Chondrocyte (in vitro differentiated cells): Measurements from ENCODE around the gene FAR1. TPM values are rescaled to one million over a fixed set of nuclear protein-coding genes. Genes with fewer than 3 reads are reported as not detected.

Source experiments
- DNase-seq: peaks from one replicate; pipeline ENCODE4 v3.0.0; 2021; ENCODE audit warnings: mixed read lengths, low spot score
- H3K27ac Mint-ChIP-seq: one replicate; pipeline ENCODE4 v1.8.0; 2021; ENCODE audit warnings: mild to moderate bottlenecking, moderate library complexity, mixed read lengths; ENCODE audit not compliant: unreplicated experiment
- H3K27me3 Mint-ChIP-seq: 2 replicates; pipeline ENCODE4 v1.8.0; 2021; ENCODE audit warnings: low read depth, mixed read lengths
- H3K36me3 Mint-ChIP-seq: 2 replicates; pipeline ENCODE4 v1.8.0; 2021; ENCODE audit warnings: low read depth, mixed read lengths
- H3K4me1 Mint-ChIP-seq: 2 replicates; pipeline ENCODE4 v1.8.0; 2021; ENCODE audit warnings: low read depth, mild to moderate bottlenecking, mixed read lengths
- H3K4me3 Mint-ChIP-seq: one replicate; pipeline ENCODE4 v1.8.0; 2021; ENCODE audit warnings: mild to moderate bottlenecking, moderate library complexity, mixed read lengths; ENCODE audit not compliant: unreplicated experiment
- H3K9me3 Mint-ChIP-seq: 2 replicates; pipeline ENCODE4 v1.8.0; 2021; ENCODE audit warnings: low read depth, mixed read lengths
- total RNA-seq: library from RNA; stranded (reverse); gene quantifications from 3 replicates; pipeline ENCODE4 v1.2.1, GENCODE V29; 2021
- TF ChIP-seq, protein P1 (sequence below): fragments of 200-600 bp; sonication (generic); IDR thresholded peaks from 2 replicates; pipeline ENCODE4 v1.5.0; 2021; ENCODE audit warnings: antibody characterized with exemption, mild to moderate bottlenecking, moderate library complexity

FAR1 gene
- total RNA-seq, 1 donor from 2014 or later, result 74.6 TPM

DNA sequence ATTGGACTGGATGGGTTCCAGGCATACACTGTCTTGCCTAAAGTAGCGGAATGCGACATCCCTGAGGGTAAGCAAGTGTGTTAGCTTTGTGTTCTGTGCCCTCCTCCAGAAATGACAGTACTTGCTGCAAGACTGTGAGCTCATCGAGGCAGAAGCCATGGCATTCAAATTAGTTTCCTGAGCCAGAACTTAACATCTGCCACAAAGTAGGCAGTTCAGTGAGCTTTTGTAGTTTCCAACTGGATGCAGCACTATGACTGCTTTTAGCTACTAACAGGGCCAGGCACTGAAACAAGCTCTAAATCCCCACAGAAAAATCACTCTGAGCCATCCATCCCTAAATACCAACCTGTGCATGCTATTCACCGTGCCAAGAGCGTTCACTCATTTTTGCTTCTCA is 1.2 kb upstream of the FAR1 start:
- DNase-seq, result no peak
- peak overlapping the region; percentile 83 for H3K27ac Mint-ChIP-seq

DNA sequence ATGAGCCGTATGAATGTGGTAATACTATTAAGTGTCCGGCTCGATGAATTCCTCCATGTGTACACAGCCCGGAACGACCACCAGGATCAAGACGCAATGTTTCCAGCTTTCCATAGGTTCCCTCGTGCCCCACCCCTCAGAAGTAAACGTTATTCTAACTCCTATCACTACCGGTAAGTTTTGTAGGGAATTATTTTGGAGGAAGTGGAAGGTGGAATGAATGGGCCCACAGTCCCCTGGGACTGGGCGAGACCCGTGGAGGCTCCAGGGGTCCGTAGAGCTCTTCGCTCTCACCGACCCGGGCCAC is 720 bp upstream of the FAR1 start:
- no peak for DNase-seq
- Mint-ChIP-seq H3K4me1 (peaks cover 40% of the 10 kb centered on the region), H3K9me3 (no peaks in the 10 kb centered on the region), H3K27ac (peak overlapping the region; percentile 83), H3K27me3 (peaks cover 1% of the 10 kb centered on the region), H3K36me3 (peaks cover 3% of the 10 kb centered on the region), H3K4me3 (peak overlapping the region; percentile 96)
- TF ChIP-seq, protein P1, sequence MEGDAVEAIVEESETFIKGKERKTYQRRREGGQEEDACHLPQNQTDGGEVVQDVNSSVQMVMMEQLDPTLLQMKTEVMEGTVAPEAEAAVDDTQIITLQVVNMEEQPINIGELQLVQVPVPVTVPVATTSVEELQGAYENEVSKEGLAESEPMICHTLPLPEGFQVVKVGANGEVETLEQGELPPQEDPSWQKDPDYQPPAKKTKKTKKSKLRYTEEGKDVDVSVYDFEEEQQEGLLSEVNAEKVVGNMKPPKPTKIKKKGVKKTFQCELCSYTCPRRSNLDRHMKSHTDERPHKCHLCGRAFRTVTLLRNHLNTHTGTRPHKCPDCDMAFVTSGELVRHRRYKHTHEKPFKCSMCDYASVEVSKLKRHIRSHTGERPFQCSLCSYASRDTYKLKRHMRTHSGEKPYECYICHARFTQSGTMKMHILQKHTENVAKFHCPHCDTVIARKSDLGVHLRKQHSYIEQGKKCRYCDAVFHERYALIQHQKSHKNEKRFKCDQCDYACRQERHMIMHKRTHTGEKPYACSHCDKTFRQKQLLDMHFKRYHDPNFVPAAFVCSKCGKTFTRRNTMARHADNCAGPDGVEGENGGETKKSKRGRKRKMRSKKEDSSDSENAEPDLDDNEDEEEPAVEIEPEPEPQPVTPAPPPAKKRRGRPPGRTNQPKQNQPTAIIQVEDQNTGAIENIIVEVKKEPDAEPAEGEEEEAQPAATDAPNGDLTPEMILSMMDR, result no peak

More for the DNA sequence above, 1.2 kb upstream of the FAR1 start:
- peak overlapping the region; percentile 96 for H3K4me3 Mint-ChIP-seq
- H3K36me3 Mint-ChIP-seq, result peaks cover 3% of the 10 kb centered on the region
- H3K9me3 Mint-ChIP-seq, result no peaks in the 10 kb centered on the region
- peaks cover 35% of the 10 kb centered on the region for H3K4me1 Mint-ChIP-seq
- peaks cover 3% of the 10 kb centered on the region for H3K27me3 Mint-ChIP-seq
- TF ChIP-seq, protein P1, result no peak

GRCh38 chr11:13668957-13669521 is 571 bp downstream of the FAR1 start:
- H3K27me3 Mint-ChIP-seq, result peaks cover 1% of the 10 kb centered on the region
- TF ChIP-seq, protein P1, result no peak
- peak overlapping the region; percentile 90 for H3K4me3 Mint-ChIP-seq
- peak; percentile 75 for DNase-seq
- H3K9me3 Mint-ChIP-seq, result no peaks in the 10 kb centered on the region
- H3K4me1 Mint-ChIP-seq, result peaks cover 44% of the 10 kb centered on the region
- H3K36me3 Mint-ChIP-seq, result peaks cover 3% of the 10 kb centered on the region
- peak overlapping the region; percentile 95 for H3K27ac Mint-ChIP-seq

DNA sequence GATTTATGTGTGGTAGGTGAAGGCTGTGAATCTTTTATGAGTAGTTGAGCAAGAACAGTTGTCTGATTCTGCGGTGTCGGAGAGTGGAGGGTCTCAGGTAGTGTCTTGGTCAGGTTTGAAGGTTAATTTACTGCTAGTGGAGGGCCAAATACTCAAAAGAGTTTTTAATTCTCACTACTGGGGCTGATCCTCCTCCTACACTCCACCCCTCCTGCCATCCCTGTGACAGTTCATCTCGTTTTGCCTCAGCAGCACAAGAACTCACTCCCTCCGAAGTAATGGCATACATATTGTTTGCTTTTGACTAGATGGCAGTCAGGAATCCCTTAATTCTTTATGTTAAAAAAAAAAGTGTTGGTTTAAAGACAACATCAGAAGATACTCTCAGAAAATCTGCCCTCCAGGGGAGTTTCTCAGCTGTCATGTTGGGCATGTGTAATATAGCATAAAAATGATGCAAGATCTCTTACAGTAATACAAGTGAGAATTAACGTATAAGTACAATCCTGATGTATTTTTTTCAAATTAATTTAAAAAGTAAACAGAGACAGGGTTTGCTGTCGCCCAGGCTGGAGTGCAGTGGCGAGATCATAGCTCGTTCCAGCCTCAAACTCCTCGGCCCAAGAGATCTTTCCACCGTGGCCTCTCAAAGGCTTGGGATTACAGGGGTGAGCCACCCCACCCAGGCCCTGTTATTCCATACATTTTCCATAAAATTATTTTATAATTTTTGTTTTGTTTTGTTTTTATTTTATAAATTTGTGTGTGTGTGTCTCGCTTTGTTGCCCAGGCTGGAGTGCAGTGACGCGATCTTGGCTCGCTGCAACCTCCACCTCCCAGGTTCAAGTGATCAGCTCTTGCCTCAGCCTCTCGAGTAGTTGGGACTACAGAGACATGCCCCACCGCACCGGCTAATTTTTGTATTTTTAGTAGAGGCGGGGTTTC is 1.3 kb downstream of the FAR1 start:
- TF ChIP-seq, protein P1, result no peak
- Mint-ChIP-seq H3K9me3 (no peaks in the 10 kb centered on the region), H3K4me3 (peak overlapping the region; percentile 90), H3K36me3 (peaks cover 3% of the 10 kb centered on the region), H3K27ac (peak overlapping the region; percentile 95), H3K4me1 (peaks cover 48% of the 10 kb centered on the region), H3K27me3 (no peaks in the 10 kb centered on the region)
- no peak for DNase-seq

GRCh38 chr11:13672576-13673210 is 4.2 kb downstream of the FAR1 start:
- TF ChIP-seq, protein P1, result no peak
- H3K4me1 Mint-ChIP-seq, result peaks cover 62% of the 10 kb centered on the region
- no peaks in the 10 kb centered on the region for H3K27me3 Mint-ChIP-seq
- H3K4me3 Mint-ChIP-seq, result no peak overlapping the region
- H3K9me3 Mint-ChIP-seq, result no peaks in the 10 kb centered on the region
- H3K36me3 Mint-ChIP-seq, result peaks cover 3% of the 10 kb centered on the region
- DNase-seq, result no peak
- no peak overlapping the region for H3K27ac Mint-ChIP-seq
